ENCODE data around the gene TMEM244. TPM values are rescaled to one million over a fixed set of nuclear protein-coding genes. Genes with fewer than 3 reads are reported as not detected.
A peak's percentile ranks its signal among the peaks of the same experiment; 100 is the strongest.

TMEM244 gene
- total and polyA plus RNA-seq, 9 of the 15 experiments (the other 6 are each of a cell fraction or from before 2014, with no cell fraction given) = not detected

DNA sequence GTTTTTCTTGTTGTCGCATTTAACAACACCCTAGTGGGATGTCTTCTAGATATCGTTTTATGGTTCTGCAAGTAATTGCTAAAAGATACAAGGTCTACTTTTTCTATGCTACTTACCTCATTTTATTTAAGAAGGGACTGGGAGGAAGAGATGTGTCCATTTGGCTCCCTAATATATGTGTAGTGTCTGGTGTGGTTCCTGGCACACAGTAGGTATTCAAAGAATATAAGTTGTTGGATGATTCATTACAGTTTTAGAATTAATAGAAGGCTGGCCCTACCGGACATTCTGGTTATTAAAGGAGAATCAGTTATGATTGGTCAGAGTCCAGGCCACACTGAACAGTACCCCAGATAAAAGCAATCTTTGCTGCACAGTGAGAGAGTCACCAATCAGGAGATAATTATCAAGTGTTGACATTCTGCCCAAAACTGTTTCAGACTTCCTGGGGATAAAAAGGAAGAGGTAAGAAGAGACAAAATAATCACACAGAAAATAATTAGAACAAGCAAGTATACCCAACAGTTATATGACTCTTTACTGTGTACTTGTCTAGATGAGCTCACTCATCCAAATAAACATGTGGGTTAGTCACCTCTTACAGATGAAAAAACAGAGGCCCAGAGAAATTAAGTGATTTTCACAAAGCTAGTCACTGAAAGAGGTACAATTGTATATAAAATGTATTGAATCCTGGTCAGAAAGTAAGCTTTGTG, 7.0 kb downstream of the TMEM244 start (continued):
- TF ChIP-seq ELF2 (CRISPR knock-in tag; IDR thresholded peaks at IDR 0.05) = no peak
- peak; percentile 74 for TF ChIP-seq TAL1 (IDR thresholded peaks at IDR 0.05)
- no peak for TF ChIP-seq MAFK (IDR thresholded peaks at IDR 0.05; ENCODE audit: low read length)
- no peak for TF ChIP-seq SREBF1 (IDR thresholded peaks at IDR 0.05; ENCODE audit: borderline replicate concordance, low read depth, low read length)
- peak; percentile 55; the same call in 1 of the 2 replicates for TF ChIP-seq STAT5A (IDR thresholded peaks at IDR 0.05; ENCODE audit: borderline replicate concordance, low read length)
- TF ChIP-seq SRF (CRISPR knock-in tag; IDR thresholded peaks at IDR 0.05) = no peak
- TF ChIP-seq, protein P1, sequence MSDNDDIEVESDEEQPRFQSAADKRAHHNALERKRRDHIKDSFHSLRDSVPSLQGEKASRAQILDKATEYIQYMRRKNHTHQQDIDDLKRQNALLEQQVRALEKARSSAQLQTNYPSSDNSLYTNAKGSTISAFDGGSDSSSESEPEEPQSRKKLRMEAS (CRISPR knock-in tag; IDR thresholded peaks at IDR 0.05) = no peak
- TF ChIP-seq, protein P2, sequence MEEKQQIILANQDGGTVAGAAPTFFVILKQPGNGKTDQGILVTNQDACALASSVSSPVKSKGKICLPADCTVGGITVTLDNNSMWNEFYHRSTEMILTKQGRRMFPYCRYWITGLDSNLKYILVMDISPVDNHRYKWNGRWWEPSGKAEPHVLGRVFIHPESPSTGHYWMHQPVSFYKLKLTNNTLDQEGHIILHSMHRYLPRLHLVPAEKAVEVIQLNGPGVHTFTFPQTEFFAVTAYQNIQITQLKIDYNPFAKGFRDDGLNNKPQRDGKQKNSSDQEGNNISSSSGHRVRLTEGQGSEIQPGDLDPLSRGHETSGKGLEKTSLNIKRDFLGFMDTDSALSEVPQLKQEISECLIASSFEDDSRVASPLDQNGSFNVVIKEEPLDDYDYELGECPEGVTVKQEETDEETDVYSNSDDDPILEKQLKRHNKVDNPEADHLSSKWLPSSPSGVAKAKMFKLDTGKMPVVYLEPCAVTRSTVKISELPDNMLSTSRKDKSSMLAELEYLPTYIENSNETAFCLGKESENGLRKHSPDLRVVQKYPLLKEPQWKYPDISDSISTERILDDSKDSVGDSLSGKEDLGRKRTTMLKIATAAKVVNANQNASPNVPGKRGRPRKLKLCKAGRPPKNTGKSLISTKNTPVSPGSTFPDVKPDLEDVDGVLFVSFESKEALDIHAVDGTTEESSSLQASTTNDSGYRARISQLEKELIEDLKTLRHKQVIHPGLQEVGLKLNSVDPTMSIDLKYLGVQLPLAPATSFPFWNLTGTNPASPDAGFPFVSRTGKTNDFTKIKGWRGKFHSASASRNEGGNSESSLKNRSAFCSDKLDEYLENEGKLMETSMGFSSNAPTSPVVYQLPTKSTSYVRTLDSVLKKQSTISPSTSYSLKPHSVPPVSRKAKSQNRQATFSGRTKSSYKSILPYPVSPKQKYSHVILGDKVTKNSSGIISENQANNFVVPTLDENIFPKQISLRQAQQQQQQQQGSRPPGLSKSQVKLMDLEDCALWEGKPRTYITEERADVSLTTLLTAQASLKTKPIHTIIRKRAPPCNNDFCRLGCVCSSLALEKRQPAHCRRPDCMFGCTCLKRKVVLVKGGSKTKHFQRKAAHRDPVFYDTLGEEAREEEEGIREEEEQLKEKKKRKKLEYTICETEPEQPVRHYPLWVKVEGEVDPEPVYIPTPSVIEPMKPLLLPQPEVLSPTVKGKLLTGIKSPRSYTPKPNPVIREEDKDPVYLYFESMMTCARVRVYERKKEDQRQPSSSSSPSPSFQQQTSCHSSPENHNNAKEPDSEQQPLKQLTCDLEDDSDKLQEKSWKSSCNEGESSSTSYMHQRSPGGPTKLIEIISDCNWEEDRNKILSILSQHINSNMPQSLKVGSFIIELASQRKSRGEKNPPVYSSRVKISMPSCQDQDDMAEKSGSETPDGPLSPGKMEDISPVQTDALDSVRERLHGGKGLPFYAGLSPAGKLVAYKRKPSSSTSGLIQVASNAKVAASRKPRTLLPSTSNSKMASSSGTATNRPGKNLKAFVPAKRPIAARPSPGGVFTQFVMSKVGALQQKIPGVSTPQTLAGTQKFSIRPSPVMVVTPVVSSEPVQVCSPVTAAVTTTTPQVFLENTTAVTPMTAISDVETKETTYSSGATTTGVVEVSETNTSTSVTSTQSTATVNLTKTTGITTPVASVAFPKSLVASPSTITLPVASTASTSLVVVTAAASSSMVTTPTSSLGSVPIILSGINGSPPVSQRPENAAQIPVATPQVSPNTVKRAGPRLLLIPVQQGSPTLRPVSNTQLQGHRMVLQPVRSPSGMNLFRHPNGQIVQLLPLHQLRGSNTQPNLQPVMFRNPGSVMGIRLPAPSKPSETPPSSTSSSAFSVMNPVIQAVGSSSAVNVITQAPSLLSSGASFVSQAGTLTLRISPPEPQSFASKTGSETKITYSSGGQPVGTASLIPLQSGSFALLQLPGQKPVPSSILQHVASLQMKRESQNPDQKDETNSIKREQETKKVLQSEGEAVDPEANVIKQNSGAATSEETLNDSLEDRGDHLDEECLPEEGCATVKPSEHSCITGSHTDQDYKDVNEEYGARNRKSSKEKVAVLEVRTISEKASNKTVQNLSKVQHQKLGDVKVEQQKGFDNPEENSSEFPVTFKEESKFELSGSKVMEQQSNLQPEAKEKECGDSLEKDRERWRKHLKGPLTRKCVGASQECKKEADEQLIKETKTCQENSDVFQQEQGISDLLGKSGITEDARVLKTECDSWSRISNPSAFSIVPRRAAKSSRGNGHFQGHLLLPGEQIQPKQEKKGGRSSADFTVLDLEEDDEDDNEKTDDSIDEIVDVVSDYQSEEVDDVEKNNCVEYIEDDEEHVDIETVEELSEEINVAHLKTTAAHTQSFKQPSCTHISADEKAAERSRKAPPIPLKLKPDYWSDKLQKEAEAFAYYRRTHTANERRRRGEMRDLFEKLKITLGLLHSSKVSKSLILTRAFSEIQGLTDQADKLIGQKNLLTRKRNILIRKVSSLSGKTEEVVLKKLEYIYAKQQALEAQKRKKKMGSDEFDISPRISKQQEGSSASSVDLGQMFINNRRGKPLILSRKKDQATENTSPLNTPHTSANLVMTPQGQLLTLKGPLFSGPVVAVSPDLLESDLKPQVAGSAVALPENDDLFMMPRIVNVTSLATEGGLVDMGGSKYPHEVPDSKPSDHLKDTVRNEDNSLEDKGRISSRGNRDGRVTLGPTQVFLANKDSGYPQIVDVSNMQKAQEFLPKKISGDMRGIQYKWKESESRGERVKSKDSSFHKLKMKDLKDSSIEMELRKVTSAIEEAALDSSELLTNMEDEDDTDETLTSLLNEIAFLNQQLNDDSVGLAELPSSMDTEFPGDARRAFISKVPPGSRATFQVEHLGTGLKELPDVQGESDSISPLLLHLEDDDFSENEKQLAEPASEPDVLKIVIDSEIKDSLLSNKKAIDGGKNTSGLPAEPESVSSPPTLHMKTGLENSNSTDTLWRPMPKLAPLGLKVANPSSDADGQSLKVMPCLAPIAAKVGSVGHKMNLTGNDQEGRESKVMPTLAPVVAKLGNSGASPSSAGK (IDR thresholded peaks at IDR 0.05) = no peak
- TF ChIP-seq CREB1 (IDR thresholded peaks at IDR 0.05) = peak; percentile 42; the same call in 1 of the 2 replicates
- no peak for TF ChIP-seq CREB1 (CRISPR knock-in tag; IDR thresholded peaks at IDR 0.05)
- no peak for TF ChIP-seq KDM2B (CRISPR knock-in tag; IDR thresholded peaks at IDR 0.05)
- TF ChIP-seq SMARCE1 (IDR thresholded peaks at IDR 0.05) = peak; percentile 86
- TF ChIP-seq BRF1 (IDR thresholded peaks at IDR 0.05; ENCODE audit: borderline replicate concordance, extremely low read depth, insufficient read length) = no peak
- no peak for TF ChIP-seq NCOA4 (IDR thresholded peaks at IDR 0.05; ENCODE audit: partially characterized antibody)
- TF ChIP-seq TARDBP (IDR thresholded peaks at IDR 0.05) = no peak
- TF ChIP-seq, protein P3, sequence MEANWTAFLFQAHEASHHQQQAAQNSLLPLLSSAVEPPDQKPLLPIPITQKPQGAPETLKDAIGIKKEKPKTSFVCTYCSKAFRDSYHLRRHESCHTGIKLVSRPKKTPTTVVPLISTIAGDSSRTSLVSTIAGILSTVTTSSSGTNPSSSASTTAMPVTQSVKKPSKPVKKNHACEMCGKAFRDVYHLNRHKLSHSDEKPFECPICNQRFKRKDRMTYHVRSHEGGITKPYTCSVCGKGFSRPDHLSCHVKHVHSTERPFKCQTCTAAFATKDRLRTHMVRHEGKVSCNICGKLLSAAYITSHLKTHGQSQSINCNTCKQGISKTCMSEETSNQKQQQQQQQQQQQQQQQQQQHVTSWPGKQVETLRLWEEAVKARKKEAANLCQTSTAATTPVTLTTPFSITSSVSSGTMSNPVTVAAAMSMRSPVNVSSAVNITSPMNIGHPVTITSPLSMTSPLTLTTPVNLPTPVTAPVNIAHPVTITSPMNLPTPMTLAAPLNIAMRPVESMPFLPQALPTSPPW (CRISPR knock-in tag; IDR thresholded peaks at IDR 0.05) = no peak
- no peak for TF ChIP-seq COPS2 (conservative IDR thresholded peaks at IDR 0.05)

All from K562 (cell line).